Measurements from ENCODE around the gene NAB1.

NAB1 gene, protein sequence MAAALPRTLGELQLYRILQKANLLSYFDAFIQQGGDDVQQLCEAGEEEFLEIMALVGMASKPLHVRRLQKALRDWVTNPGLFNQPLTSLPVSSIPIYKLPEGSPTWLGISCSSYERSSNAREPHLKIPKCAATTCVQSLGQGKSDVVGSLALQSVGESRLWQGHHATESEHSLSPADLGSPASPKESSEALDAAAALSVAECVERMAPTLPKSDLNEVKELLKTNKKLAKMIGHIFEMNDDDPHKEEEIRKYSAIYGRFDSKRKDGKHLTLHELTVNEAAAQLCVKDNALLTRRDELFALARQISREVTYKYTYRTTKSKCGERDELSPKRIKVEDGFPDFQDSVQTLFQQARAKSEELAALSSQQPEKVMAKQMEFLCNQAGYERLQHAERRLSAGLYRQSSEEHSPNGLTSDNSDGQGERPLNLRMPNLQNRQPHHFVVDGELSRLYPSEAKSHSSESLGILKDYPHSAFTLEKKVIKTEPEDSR

DNA sequence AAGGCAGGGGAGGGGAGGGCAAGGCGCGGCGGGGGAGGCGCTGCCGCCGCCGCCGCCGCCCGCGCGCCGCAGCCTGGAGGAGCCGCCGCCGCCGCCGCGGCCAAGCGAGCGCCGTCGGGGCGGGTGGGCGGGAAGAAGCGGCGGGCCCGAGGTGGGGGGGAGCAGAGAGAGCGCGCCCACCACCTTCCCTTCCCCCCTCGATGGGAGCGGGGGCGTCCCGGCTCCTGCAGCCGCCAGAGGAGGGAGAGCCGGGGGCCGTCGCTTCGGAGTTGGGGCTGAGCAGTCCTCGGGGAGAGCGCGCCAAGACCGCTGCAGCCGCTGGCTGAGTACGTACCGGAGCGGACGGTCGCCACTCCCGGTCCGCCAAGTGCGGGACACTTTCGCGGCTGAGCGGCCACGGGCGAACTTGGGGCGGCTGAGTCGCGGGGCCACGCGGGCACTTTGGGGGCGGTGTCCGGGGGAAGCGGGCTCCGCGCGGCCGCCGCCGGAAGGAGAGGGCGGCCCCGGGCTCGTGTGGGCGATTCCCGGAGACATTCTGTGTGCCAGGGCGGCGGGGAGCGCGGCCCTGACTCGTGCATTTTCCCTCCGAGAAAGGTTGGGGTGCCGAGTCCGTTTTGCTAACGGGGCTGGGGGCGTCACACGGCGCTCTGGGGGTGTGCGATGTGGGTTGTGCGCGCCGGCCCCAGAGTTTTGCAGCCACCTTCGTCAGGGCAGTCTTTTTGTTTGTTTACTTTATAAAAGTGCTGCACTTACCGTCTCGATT, at the start of gene NAB1:
Gene NAB1 (plus strand): TSS at position 49 of the 763 bp plus-strand sequence. CDS start 10,094 bp downstream, outside the sequence.
- Histone ChIP-seq H3K4me3 (ENCODE audit: low read depth, low read length, poor library complexity, severe bottlenecking) (peak within 1 kb of the TSS; percentile 96), H4K20me1 (ENCODE audit: insufficient read depth, low read length) (no peaks in the 10 kb centered on the region), H3K9me3 (ENCODE audit: low read length) (no peaks in the 10 kb centered on the region), H3K4me1 (ENCODE audit: insufficient read depth, low read length, severe bottlenecking) (peaks cover 23% of the 10 kb centered on the region), H3K79me2 (ENCODE audit: insufficient read depth, low read length) (peaks cover 14% of the 10 kb centered on the region; the same call in 1 of the 2 replicates), H3K36me3 (ENCODE audit: insufficient read depth, low read length) (no peaks in the 10 kb centered on the region), H3K9me2 (ENCODE audit: low read depth, low read length) (no peaks in the 10 kb centered on the region), H3K27ac (ENCODE audit: low read depth, low read length, poor library complexity, severe bottlenecking) (no peak within 1 kb of the TSS), H3K27me3 (ENCODE audit: insufficient read depth, low read length) (no peaks in the 10 kb centered on the region), H2AFZ (ENCODE audit: low read length) (peak within 1 kb of the TSS; percentile 83; the same call in 1 of the 2 replicates), H3K9ac (ENCODE audit: low read length) (peak within 1 kb of the TSS; percentile 86), H3F3A (ENCODE audit: insufficient read depth, low read length) (no peaks in the 10 kb centered on the region), H3K4me2 (ENCODE audit: low read length) (peak within 1 kb of the TSS; percentile 96)
- no peak for TF ChIP-seq EZH2 (IDR thresholded peaks at IDR 0.05; ENCODE audit: borderline replicate concordance, low read length)
- TF ChIP-seq, protein P1, sequence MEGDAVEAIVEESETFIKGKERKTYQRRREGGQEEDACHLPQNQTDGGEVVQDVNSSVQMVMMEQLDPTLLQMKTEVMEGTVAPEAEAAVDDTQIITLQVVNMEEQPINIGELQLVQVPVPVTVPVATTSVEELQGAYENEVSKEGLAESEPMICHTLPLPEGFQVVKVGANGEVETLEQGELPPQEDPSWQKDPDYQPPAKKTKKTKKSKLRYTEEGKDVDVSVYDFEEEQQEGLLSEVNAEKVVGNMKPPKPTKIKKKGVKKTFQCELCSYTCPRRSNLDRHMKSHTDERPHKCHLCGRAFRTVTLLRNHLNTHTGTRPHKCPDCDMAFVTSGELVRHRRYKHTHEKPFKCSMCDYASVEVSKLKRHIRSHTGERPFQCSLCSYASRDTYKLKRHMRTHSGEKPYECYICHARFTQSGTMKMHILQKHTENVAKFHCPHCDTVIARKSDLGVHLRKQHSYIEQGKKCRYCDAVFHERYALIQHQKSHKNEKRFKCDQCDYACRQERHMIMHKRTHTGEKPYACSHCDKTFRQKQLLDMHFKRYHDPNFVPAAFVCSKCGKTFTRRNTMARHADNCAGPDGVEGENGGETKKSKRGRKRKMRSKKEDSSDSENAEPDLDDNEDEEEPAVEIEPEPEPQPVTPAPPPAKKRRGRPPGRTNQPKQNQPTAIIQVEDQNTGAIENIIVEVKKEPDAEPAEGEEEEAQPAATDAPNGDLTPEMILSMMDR (IDR thresholded peaks at IDR 0.05; ENCODE audit: low read length) = no peak

DNA sequence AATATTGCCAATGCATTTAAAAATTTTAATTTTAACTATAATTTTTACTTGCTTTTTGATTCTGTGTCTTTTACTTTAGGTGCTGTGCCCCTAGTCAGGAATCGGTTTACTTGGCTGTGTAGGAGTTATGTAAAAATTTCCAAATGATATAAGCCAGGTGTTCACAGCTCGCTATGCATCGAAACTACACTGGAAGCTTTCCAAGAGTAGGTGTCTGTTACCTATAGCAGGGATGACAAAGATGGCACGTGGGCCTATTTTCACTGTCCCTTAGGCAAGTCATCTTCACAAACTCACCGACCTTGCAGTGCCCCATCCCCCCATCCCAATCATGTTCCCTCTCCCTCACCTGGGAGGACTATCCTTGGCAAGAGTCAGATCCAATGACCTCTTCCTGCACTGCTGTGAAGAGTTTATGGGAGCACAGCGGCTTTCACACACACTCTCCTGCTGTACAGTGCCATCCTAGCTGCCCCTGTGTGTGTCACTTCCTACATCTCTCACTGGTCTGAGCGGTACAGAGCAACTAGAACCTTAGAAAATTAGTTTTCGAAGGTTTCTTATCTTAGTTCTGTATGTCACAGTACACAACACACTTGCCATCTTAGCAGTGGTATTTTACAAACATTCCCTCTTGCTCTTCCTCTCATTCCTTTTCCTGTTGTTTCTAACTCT, 49.2 kb upstream of the NAB1 start:
- Histone ChIP-seq H3K27me3 (ENCODE audit: insufficient read depth, low read length) (no peaks in the 10 kb centered on the region), H3K9me3 (ENCODE audit: low read length) (no peaks in the 10 kb centered on the region), H3K9ac (ENCODE audit: low read length) (no peak overlapping the region), H3K4me1 (ENCODE audit: insufficient read depth, low read length, severe bottlenecking) (no peaks in the 10 kb centered on the region), H3K36me3 (ENCODE audit: insufficient read depth, low read length) (no peaks in the 10 kb centered on the region), H3F3A (ENCODE audit: insufficient read depth, low read length) (no peaks in the 10 kb centered on the region), H3K4me3 (ENCODE audit: low read depth, low read length, poor library complexity, severe bottlenecking) (no peak overlapping the region), H4K20me1 (ENCODE audit: insufficient read depth, low read length) (no peaks in the 10 kb centered on the region), H3K27ac (ENCODE audit: low read depth, low read length, poor library complexity, severe bottlenecking) (no peak overlapping the region), H2AFZ (ENCODE audit: low read length) (no peak overlapping the region), H3K9me2 (ENCODE audit: low read depth, low read length) (no peaks in the 10 kb centered on the region), H3K4me2 (ENCODE audit: low read length) (no peak overlapping the region), H3K79me2 (ENCODE audit: insufficient read depth, low read length) (no peaks in the 10 kb centered on the region)
- TF ChIP-seq EZH2 (IDR thresholded peaks at IDR 0.05; ENCODE audit: borderline replicate concordance, low read length) = no peak

DNA sequence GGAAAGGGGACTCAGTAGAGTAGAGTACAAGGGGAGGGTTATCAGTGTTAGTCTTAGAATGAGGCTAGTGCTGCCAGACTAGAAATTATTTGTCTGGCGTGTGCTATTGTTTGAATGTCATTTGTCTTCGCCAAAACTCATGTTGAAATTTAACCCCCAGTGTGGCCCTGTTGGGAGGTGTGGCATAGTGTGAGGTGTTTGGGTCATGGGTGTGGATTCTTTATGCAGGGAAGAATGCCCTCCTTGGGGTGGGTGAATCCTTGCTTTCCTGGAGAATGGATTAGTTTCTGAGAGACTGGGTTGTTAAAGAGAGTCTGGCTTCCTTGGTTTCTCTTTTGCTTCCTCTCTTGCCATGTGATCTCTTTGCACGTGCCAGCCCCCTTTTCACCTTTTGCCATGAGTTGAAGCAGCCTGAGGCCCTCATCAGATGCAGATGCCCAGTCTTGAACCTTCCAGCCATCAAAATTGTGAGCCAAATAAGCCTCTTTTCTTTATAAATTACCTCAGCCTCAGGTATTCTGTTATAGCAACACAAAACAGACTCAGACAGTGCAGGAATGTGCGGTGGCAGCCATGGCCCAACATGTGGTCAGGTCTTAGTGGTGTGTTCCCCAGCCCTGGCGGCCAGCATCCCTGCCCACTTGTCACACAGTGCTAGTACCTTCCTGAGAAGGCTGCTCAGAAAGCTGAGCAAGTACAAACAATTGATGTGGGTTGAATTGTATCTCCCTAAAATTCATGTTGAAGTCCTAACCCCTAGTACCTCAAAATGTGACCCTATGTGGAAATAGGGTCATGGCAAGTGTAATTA, 48.4 kb upstream of the NAB1 start:
- H3K27ac ChIP-seq (ENCODE audit: low read depth, low read length, poor library complexity, severe bottlenecking) = no peak overlapping the region
- H3K9ac ChIP-seq (ENCODE audit: low read length) = no peak overlapping the region
- no peaks in the 10 kb centered on the region for H3K36me3 ChIP-seq (ENCODE audit: insufficient read depth, low read length)
- TF ChIP-seq, protein P1 (IDR thresholded peaks at IDR 0.05; ENCODE audit: low read length) = no peak
- no peak for TF ChIP-seq EZH2 (IDR thresholded peaks at IDR 0.05; ENCODE audit: borderline replicate concordance, low read length)
- no peak overlapping the region for H2AFZ ChIP-seq (ENCODE audit: low read length)
- H4K20me1 ChIP-seq (ENCODE audit: insufficient read depth, low read length) = no peaks in the 10 kb centered on the region
- H3K9me2 ChIP-seq (ENCODE audit: low read depth, low read length) = no peaks in the 10 kb centered on the region
- no peaks in the 10 kb centered on the region for H3K79me2 ChIP-seq (ENCODE audit: insufficient read depth, low read length)
- no peaks in the 10 kb centered on the region for H3F3A ChIP-seq (ENCODE audit: insufficient read depth, low read length)
- H3K9me3 ChIP-seq (ENCODE audit: low read length) = no peaks in the 10 kb centered on the region
- no peak overlapping the region for H3K4me3 ChIP-seq (ENCODE audit: low read depth, low read length, poor library complexity, severe bottlenecking)
- H3K4me2 ChIP-seq (ENCODE audit: low read length) = no peak overlapping the region
- H3K27me3 ChIP-seq (ENCODE audit: insufficient read depth, low read length) = no peaks in the 10 kb centered on the region
- no peaks in the 10 kb centered on the region for H3K4me1 ChIP-seq (ENCODE audit: insufficient read depth, low read length, severe bottlenecking)

Measured in OCI-LY1 (cell line).